Mesendoderm (in vitro differentiated cells): ENCODE results near the gene TTC27.
A peak's percentile ranks its signal among the peaks of the same experiment; 100 is the strongest.

ENCODE experiments used
- DNase-seq: peaks from one replicate; pipeline ENCODE4 v3.0.0; 2013
- H2AK5ac ChIP-seq: 2 replicates; pipeline ENCODE4 v1.6.1; 2013; ENCODE audit warnings: low read length, inconsistent platforms
- H2BK120ac ChIP-seq: 2 replicates; pipeline ENCODE4 v1.6.1; 2013; ENCODE audit warnings: low read depth, mild to moderate bottlenecking, low read length, moderate library complexity, mixed read lengths
- H2BK15ac ChIP-seq: replicated peaks from 2 replicates; pipeline ENCODE4 v1.6.1; 2013; ENCODE audit warnings: low read depth, mild to moderate bottlenecking, moderate library complexity
- H2BK5ac ChIP-seq: 2 replicates; pipeline ENCODE4 v1.6.1; 2013; ENCODE audit warnings: low read length, inconsistent platforms
- H3K18ac ChIP-seq: 2 replicates; pipeline ENCODE4 v1.6.1; 2013; ENCODE audit warnings: mild to moderate bottlenecking, low read length, mixed read lengths
- H3K23ac ChIP-seq: one replicate; pipeline ENCODE4 v1.6.1; 2013; ENCODE audit warnings: low read length
- H3K27ac ChIP-seq: 2 replicates; pipeline ENCODE4 v1.5.1; 2013; ENCODE audit warnings: low read depth, mild to moderate bottlenecking, inconsistent platforms, low read length, moderate library complexity
- H3K27me3 ChIP-seq: 2 replicates; pipeline ENCODE4 v1.6.1; 2013; ENCODE audit warnings: low read length, control low read depth, mild to moderate bottlenecking, inconsistent platforms; ENCODE audit not compliant: insufficient read depth, poor library complexity
- H3K36me3 ChIP-seq: 2 replicates; pipeline ENCODE4 v1.6.1; 2013; ENCODE audit warnings: low read length, inconsistent platforms; ENCODE audit not compliant: control insufficient read depth, insufficient read depth
- H3K4ac ChIP-seq: one replicate; pipeline ENCODE4 v1.6.1; 2013; ENCODE audit warnings: low read depth, mild to moderate bottlenecking, low read length, moderate library complexity
- H3K4me1 ChIP-seq: 2 replicates; pipeline ENCODE4 v1.6.1; 2013; ENCODE audit warnings: low read depth, low read length, inconsistent platforms; ENCODE audit not compliant: control insufficient read depth
- H3K4me2 ChIP-seq: 2 replicates; pipeline ENCODE4 v1.6.1; 2013; ENCODE audit warnings: low read length
- H3K4me3 ChIP-seq: 2 replicates; pipeline ENCODE4 v1.5.1; 2013; ENCODE audit warnings: mild to moderate bottlenecking, low read length
- H3K56ac ChIP-seq: one replicate; pipeline ENCODE4 v1.6.1; 2013; ENCODE audit warnings: low read length
- H3K79me1 ChIP-seq: 2 replicates; pipeline ENCODE4 v1.6.1; 2013; ENCODE audit warnings: low read length, inconsistent platforms
- H3K79me2 ChIP-seq: 2 replicates; pipeline ENCODE4 v1.6.1; 2013; ENCODE audit warnings: mild to moderate bottlenecking, low read length; ENCODE audit not compliant: control insufficient read depth, insufficient read depth
- H3K9ac ChIP-seq: 2 replicates; pipeline ENCODE4 v1.6.1; 2013; ENCODE audit warnings: low read length, inconsistent platforms
- H4K5ac ChIP-seq: one replicate; pipeline ENCODE4 v1.6.1; 2013; ENCODE audit warnings: low read length
- H4K8ac ChIP-seq: one replicate; pipeline ENCODE4 v1.6.1; 2013; ENCODE audit warnings: low read depth, mild to moderate bottlenecking, control low read depth, low read length, moderate library complexity
- WGBS: extraction: QIAGEN DNeasy Blood & Tissue Kit; methylation state at CpG from one replicate; pipeline ENCODE4 v1.1.7; 2013; ENCODE audit warnings: low lambda C conversion rate, missing lambda C conversion rate; ENCODE audit not compliant: insufficient coverage; ENCODE audit errors: extremely low coverage; 5-methylcytosine and 5-hydroxymethylcytosine counted together

Gene TTC27

DNA sequence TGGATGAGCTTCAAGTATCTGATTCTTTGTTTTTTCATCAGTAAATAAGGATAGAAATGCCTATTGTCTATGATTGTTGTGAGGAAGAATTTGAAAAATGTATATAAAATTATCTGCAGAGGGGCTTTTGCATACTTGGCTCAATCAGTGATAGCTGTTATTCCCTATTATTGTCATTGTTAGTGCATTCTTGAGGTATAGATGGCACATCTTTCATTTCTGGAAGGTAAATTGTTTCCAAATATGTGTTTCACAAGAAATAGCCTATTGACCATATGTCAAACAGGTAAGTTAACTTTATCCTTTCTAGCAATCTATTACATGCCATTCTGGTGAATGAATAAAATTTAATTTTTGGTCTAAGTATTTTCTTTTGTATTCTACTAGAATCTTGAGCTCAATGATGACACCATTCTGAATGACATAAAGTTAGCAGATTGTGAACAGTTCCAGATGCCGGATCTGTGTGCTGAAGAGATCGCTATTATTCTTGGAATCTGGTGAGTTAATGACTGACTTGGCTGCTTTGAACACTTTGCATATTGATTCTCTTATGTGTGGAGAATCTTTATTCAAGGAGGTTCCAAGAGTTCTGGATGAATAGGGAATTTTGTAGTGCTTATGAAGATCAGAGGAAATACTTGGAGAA lies 44.2 kb downstream of the TTC27 start:
- Histone ChIP-seq H3K56ac (no peak overlapping the region), H3K4ac (no peak overlapping the region), H3K4me2 (no peak overlapping the region), H3K79me1 (no peaks in the 10 kb centered on the region), H4K8ac (no peak overlapping the region), H2BK15ac (no peak overlapping the region), H2AK5ac (no peak overlapping the region), H4K5ac (no peak overlapping the region), H3K4me1 (no peaks in the 10 kb centered on the region), H3K36me3 (no peaks in the 10 kb centered on the region), H2BK120ac (no peak overlapping the region), H3K27me3 (no peaks in the 10 kb centered on the region), H3K9ac (no peak overlapping the region), H3K23ac (no peak overlapping the region), H3K79me2 (no peaks in the 10 kb centered on the region), H3K4me3 (no peak overlapping the region), H3K27ac (no peak overlapping the region), H3K18ac (no peak overlapping the region), H2BK5ac (no peak overlapping the region)
- no CpG with 5 or more reads among the region's 2 CpGs for WGBS
- DNase-seq, result no peak

DNA sequence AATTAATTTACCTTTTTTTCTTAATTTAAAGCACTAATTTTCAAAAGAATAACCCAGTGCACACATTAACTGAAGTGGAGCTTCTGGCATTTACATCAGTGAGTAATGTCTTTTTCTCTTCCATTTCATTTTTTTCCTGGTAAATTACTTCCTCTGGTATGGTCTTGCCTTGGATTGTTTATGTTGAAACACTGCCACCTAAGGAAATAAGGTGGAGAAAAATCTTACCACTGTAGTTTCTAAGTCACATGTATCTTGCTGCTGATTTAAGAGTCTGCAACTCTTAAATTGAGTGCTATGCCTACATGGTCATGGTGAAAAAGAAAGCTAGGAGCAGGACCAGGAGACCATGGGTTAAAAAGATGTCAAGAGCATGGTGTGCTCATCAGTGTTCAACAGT lies 51.0 kb downstream of the TTC27 start:
- H4K8ac ChIP-seq, result no peak overlapping the region
- H3K27me3 ChIP-seq, result no peaks in the 10 kb centered on the region
- H3K4me1 ChIP-seq, result no peaks in the 10 kb centered on the region
- H2BK15ac ChIP-seq, result no peak overlapping the region
- no peak overlapping the region for H3K27ac ChIP-seq
- no peaks in the 10 kb centered on the region for H3K79me1 ChIP-seq
- H4K5ac ChIP-seq, result no peak overlapping the region
- no peak overlapping the region for H3K18ac ChIP-seq
- H3K23ac ChIP-seq, result no peak overlapping the region
- no peak overlapping the region for H2BK120ac ChIP-seq
- no peak overlapping the region for H2BK5ac ChIP-seq
- no peak overlapping the region for H2AK5ac ChIP-seq
- H3K9ac ChIP-seq, result no peak overlapping the region
- H3K4me3 ChIP-seq, result no peak overlapping the region
- no peak overlapping the region for H3K4me2 ChIP-seq
- no peaks in the 10 kb centered on the region for H3K79me2 ChIP-seq
- no peak overlapping the region for H3K56ac ChIP-seq
- peak; percentile 6 for DNase-seq
- no peaks in the 10 kb centered on the region for H3K36me3 ChIP-seq
- H3K4ac ChIP-seq, result no peak overlapping the region

DNA sequence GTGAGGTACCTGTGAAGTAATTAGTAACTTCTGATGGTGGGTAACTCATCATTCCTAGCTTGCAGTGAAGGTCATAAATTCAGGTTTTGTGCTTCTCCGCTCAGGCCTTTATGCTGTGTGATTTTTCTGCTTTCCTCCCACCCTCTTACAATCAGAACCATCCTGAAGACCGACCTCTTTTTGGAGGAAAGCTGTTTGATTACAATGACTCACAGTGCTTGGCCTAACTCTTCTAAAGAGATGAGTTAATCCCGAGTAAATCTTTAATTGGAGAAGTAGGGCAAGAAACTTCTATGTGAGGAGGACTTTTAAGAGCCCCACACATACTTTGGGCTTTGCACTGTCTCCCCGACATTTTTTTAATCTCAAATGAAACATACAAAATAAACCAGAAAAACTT lies 53.1 kb downstream of the TTC27 start:
- Histone ChIP-seq H3K56ac (no peak overlapping the region), H3K4me1 (no peaks in the 10 kb centered on the region), H3K4ac (no peak overlapping the region), H3K9ac (no peak overlapping the region), H3K4me2 (no peak overlapping the region), H3K27me3 (no peaks in the 10 kb centered on the region), H3K27ac (no peak overlapping the region), H2BK120ac (no peak overlapping the region), H4K8ac (no peak overlapping the region), H3K4me3 (no peak overlapping the region), H3K79me1 (no peaks in the 10 kb centered on the region), H4K5ac (no peak overlapping the region), H3K18ac (no peak overlapping the region), H2AK5ac (no peak overlapping the region), H3K36me3 (no peaks in the 10 kb centered on the region), H2BK5ac (no peak overlapping the region), H3K79me2 (no peaks in the 10 kb centered on the region), H3K23ac (no peak overlapping the region), H2BK15ac (no peak overlapping the region)
- DNase-seq, result no peak
- no CpG with 5 or more reads among the region's 4 CpGs for WGBS

DNA sequence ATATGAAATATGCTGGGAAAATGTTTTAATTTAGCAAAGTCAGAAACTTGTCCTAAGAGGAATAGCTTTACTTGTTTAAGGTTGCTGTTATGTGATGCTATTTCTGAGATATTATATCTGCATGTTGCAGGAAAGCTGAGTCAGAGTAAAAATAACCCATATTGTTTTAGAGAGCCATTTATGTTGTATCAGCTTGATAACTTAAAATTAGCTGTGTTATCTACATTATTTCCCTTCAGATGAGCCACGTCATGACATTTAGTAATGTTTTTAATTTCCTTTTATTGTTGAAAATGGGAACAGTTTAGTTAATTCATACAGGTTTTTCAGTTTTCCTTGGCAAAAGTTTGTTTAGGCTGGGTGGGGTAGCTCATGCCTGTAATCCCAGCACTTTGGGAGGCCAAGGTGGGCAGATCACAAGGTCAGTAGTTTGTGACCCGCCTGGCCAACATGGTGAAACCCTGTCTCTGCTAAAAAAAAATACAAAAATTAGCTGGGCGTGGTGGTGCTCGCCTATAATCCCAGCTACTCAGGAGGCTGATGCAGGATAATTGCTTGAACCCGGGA lies 55.8 kb downstream of the TTC27 start:
- Histone ChIP-seq H3K23ac (no peak overlapping the region), H3K36me3 (no peaks in the 10 kb centered on the region)
- DNase-seq, result no peak

DNA sequence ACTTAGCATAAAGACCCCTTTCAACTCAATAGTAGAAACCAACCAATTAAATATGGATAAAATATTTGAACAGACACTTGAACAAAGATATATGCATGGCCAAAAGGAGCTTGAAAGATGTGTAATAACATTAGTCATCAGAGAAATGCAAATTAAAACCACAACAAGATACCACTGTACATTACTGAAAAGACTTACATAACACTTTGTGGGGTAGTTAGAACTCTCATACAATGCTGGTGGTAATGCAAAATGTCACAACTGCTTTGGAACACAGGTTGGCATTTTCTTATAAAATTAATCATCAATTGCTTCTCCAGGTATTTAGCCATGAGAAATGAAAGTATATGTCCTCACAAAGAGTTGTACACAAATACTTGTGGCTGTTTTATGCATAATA lies 60.7 kb downstream of the TTC27 start:
- Histone ChIP-seq H2BK120ac (no peak overlapping the region), H2AK5ac (no peak overlapping the region), H3K4me3 (no peak overlapping the region), H2BK15ac (no peak overlapping the region), H4K8ac (no peak overlapping the region), H4K5ac (no peak overlapping the region), H3K79me1 (no peaks in the 10 kb centered on the region), H3K4ac (no peak overlapping the region), H3K79me2 (no peaks in the 10 kb centered on the region), H3K18ac (no peak overlapping the region), H3K4me2 (no peak overlapping the region), H3K36me3 (no peaks in the 10 kb centered on the region), H3K23ac (no peak overlapping the region), H3K9ac (no peak overlapping the region), H3K56ac (no peak overlapping the region), H3K27ac (no peak overlapping the region), H2BK5ac (no peak overlapping the region), H3K27me3 (no peaks in the 10 kb centered on the region), H3K4me1 (no peaks in the 10 kb centered on the region)
- no peak for DNase-seq

More for the DNA sequence above, 55.8 kb downstream of the TTC27 start:
- no peak overlapping the region for H3K56ac ChIP-seq
- H3K27ac ChIP-seq, result no peak overlapping the region
- H4K8ac ChIP-seq, result no peak overlapping the region
- no peak overlapping the region for H2BK120ac ChIP-seq
- H4K5ac ChIP-seq, result no peak overlapping the region
- H3K4me3 ChIP-seq, result no peak overlapping the region
- H3K4ac ChIP-seq, result no peak overlapping the region
- no peak overlapping the region for H3K4me2 ChIP-seq
- no peak overlapping the region for H2AK5ac ChIP-seq
- H3K9ac ChIP-seq, result no peak overlapping the region
- no peak overlapping the region for H2BK15ac ChIP-seq
- H3K27me3 ChIP-seq, result no peaks in the 10 kb centered on the region
- H3K79me2 ChIP-seq, result no peaks in the 10 kb centered on the region
- no peak overlapping the region for H3K18ac ChIP-seq
- H3K4me1 ChIP-seq, result no peaks in the 10 kb centered on the region
- no CpG with 5 or more reads among the region's 5 CpGs for WGBS
- H2BK5ac ChIP-seq, result no peak overlapping the region
- H3K79me1 ChIP-seq, result no peaks in the 10 kb centered on the region

DNA sequence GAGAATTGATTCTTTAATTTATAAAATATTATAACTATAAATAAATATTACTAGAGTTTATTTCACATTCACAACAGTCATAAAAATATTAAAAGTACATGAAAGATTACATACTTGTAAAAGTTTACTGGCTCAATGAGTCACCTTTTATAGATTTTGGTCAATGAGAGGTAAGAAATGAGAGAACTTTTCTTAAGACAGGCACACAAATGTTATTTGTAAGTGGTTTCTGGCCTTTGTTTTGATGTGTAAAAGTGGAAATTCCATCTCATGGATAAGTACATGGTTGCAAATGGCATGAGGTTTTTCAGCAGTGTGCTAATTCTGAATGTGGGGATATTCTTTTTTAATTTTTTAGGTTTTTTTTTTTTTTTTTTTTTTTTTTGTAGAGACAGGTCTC lies 63.8 kb downstream of the TTC27 start:
- Histone ChIP-seq H4K5ac (no peak overlapping the region), H2BK120ac (no peak overlapping the region), H3K79me2 (no peaks in the 10 kb centered on the region), H3K36me3 (no peaks in the 10 kb centered on the region), H3K18ac (no peak overlapping the region), H3K4me1 (no peaks in the 10 kb centered on the region), H3K4ac (no peak overlapping the region), H3K27me3 (no peaks in the 10 kb centered on the region), H2BK5ac (no peak overlapping the region), H3K23ac (no peak overlapping the region), H2BK15ac (no peak overlapping the region), H3K56ac (no peak overlapping the region), H3K27ac (no peak overlapping the region), H3K4me2 (no peak overlapping the region), H4K8ac (no peak overlapping the region), H2AK5ac (no peak overlapping the region), H3K4me3 (no peak overlapping the region), H3K79me1 (no peaks in the 10 kb centered on the region), H3K9ac (no peak overlapping the region)
- DNase-seq, result no peak
